ENCODE data around the gene AGAP1. TPM values are rescaled to one million over a fixed set of nuclear protein-coding genes. Genes with fewer than 3 reads are reported as not detected.

AGAP1 gene
- total and polyA plus RNA-seq, 4 donors = 2.0 to 8.5 (median 5.4) TPM

- Histone ChIP-seq H3K27ac (ENCODE audit: low read depth in 1 of 2, low read length in 2 of 2) (no peak overlapping the region), H3K9me3 (ENCODE audit: control insufficient read depth in 4 of 4, low read length in 3 of 4) (no peaks in the 10 kb centered on the region), H3K36me3 (ENCODE audit: control insufficient read depth in 4 of 4, insufficient read depth in 3 of 4, low read depth in 1 of 4, low read length in 3 of 4) (peaks cover 0 to 3% (median 0%) of the 10 kb centered on the region in 4 donors), H3K4me1 (ENCODE audit: control insufficient read depth in 4 of 4, insufficient read depth in 4 of 4, low read length in 3 of 4) (peaks cover 0 to 5% (median 3%) of the 10 kb centered on the region in 4 donors), H3K9ac (ENCODE audit: low read depth in 1 of 2, low read length in 2 of 2) (no peak overlapping the region), H3K4me3 (ENCODE audit: low read depth in 1 of 3, low read length in 3 of 3) (no peak overlapping the region), H3K27me3 (ENCODE audit: control insufficient read depth in 4 of 4, insufficient read depth in 4 of 4, low read length in 3 of 4) (no peaks in the 10 kb centered on the region)
- no peak for TF ChIP-seq FOXA2 (IDR thresholded peaks at IDR 0.05)
- no peak for TF ChIP-seq MAX (IDR thresholded peaks at IDR 0.05)
- TF ChIP-seq REST (IDR thresholded peaks at IDR 0.05) = no peak
- TF ChIP-seq FOXA1 (IDR thresholded peaks at IDR 0.05) = no peak
- TF ChIP-seq JUND (IDR thresholded peaks at IDR 0.05) = no peak
- TF ChIP-seq TAF1 (conservative IDR thresholded peaks at IDR 0.05) = no peak
- no peak for TF ChIP-seq SP1 (IDR thresholded peaks at IDR 0.05)
- no peak for TF ChIP-seq RAD21 (IDR thresholded peaks at IDR 0.05)
- TF ChIP-seq EGR1 (IDR thresholded peaks at IDR 0.05; ENCODE audit: low read depth in 2 of 2) = no peak
- TF ChIP-seq GABPA (IDR thresholded peaks at IDR 0.05 in 1 of 2, conservative IDR thresholded peaks at IDR 0.05 in 1 of 2) = no peak
- no peak for TF ChIP-seq ATF3 (IDR thresholded peaks at IDR 0.05)
- no peak for TF ChIP-seq RXRA (IDR thresholded peaks at IDR 0.05)
- TF ChIP-seq HNF4G (IDR thresholded peaks at IDR 0.05) = no peak
- TF ChIP-seq YY1 (IDR thresholded peaks at IDR 0.05) = no peak
- TF ChIP-seq ZBTB33 (IDR thresholded peaks at IDR 0.05) = no peak
- no peak for TF ChIP-seq NR2F2 (IDR thresholded peaks at IDR 0.05)
- WGBS = 96% methylated on average over 14 of the region's 14 CpGs
- DNase-seq (ENCODE audit: low spot score) = no peak
These were observed 444.8 kb downstream of the AGAP1 start for GRCh38 chr2:235938611-235939010.

- H3K27me3 ChIP-seq (ENCODE audit: control insufficient read depth in 4 of 4, insufficient read depth in 4 of 4, low read length in 3 of 4) = no peaks in the 10 kb centered on the region
- no peak overlapping the region for H3K9ac ChIP-seq (ENCODE audit: low read depth in 1 of 2, low read length in 2 of 2)
- no peak for TF ChIP-seq JUND (IDR thresholded peaks at IDR 0.05)
- TF ChIP-seq EGR1 (IDR thresholded peaks at IDR 0.05; ENCODE audit: low read depth in 2 of 2) = no peak
- no peak for TF ChIP-seq RXRA (IDR thresholded peaks at IDR 0.05)
- TF ChIP-seq NR2F2 (IDR thresholded peaks at IDR 0.05) = no peak
- no peak for TF ChIP-seq RAD21 (IDR thresholded peaks at IDR 0.05)
- no peak for TF ChIP-seq ZBTB33 (IDR thresholded peaks at IDR 0.05)
- TF ChIP-seq ATF3 (IDR thresholded peaks at IDR 0.05) = no peak
- TF ChIP-seq SP1 (IDR thresholded peaks at IDR 0.05) = no peak
- no peak for TF ChIP-seq YY1 (IDR thresholded peaks at IDR 0.05)
- WGBS = 95% methylated on average over 6 of the region's 6 CpGs
- no peaks in the 10 kb centered on the region for H3K9me3 ChIP-seq (ENCODE audit: control insufficient read depth in 4 of 4, low read length in 3 of 4)
- no peak for DNase-seq (ENCODE audit: low spot score)
- H3K4me3 ChIP-seq (ENCODE audit: low read depth in 1 of 3, low read length in 3 of 3) = no peak overlapping the region
- H3K36me3 ChIP-seq (ENCODE audit: control insufficient read depth in 4 of 4, insufficient read depth in 3 of 4, low read depth in 1 of 4, low read length in 3 of 4) = no peaks in the 10 kb centered on the region
- peaks cover 0 to 5% (median 3%) of the 10 kb centered on the region in 4 donors for H3K4me1 ChIP-seq (ENCODE audit: control insufficient read depth in 4 of 4, insufficient read depth in 4 of 4, low read length in 3 of 4)
- no peak overlapping the region for H3K27ac ChIP-seq (ENCODE audit: low read depth in 1 of 2, low read length in 2 of 2)
These were observed 445.6 kb downstream of the AGAP1 start for GRCh38 chr2:235939471-235939870.

Data from liver (tissue), 9 donors.